IPS DF 6.9 (cell line): ENCODE data around the gene ASTN2.

Experiments used
- DNase-seq: peaks from one replicate; pipeline ENCODE4 v3.0.0-alpha.2; 2013; ENCODE audit warnings: low read depth, low spot score
- H3K27ac ChIP-seq: one replicate; pipeline ENCODE4 v1.5.1; 2013; ENCODE audit warnings: low read length, control low read depth
- H3K27me3 ChIP-seq: 2 replicates; pipeline ENCODE4 v1.6.1; 2013; ENCODE audit warnings: mild to moderate bottlenecking, low read length; ENCODE audit not compliant: control insufficient read depth, insufficient read depth
- H3K36me3 ChIP-seq: 2 replicates; pipeline ENCODE4 v1.6.1; 2013; ENCODE audit warnings: low read length; ENCODE audit not compliant: control insufficient read depth, insufficient read depth
- H3K4me1 ChIP-seq: 2 replicates; pipeline ENCODE4 v1.6.1; 2013; ENCODE audit warnings: low read length; ENCODE audit not compliant: control insufficient read depth, insufficient read depth
- H3K4me3 ChIP-seq: 2 replicates; pipeline ENCODE4 v1.5.1; 2013; ENCODE audit warnings: mild to moderate bottlenecking, low read length
- H3K9me3 ChIP-seq: 2 replicates; pipeline ENCODE4 v1.6.1; 2013; ENCODE audit warnings: low read length, inconsistent platforms; ENCODE audit not compliant: control insufficient read depth, insufficient read depth
- WGBS: extraction: QIAGEN DNeasy Blood & Tissue Kit; methylation state at CpG from one replicate; pipeline ENCODE4 v1.1.7; 2013; ENCODE audit warnings: mixed read lengths, missing lambda C conversion rate; ENCODE audit not compliant: insufficient read length, insufficient coverage; 5-methylcytosine and 5-hydroxymethylcytosine counted together

ASTN2 gene

DNA sequence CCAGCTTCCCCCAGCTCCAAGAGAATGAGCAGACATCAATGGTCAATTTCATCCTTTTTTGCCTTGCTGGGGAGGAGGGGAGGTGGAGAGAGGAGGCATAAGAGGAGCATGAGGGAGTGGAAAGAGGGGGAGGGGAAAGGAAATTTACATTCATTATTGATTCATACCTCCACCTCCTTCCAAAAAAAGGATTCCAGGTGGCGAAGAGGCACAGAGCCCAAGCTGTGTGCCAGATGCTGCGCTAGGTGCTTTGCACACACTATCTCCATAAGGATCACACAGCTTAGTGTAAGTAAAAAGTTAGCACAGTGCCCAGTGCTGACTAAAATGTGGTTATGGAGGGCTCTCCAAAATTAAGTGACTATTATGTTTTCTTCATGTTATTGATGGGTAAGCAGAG lies 11.0 kb downstream of the ASTN2 start:
- no peak overlapping the region for H3K4me3 ChIP-seq

DNA sequence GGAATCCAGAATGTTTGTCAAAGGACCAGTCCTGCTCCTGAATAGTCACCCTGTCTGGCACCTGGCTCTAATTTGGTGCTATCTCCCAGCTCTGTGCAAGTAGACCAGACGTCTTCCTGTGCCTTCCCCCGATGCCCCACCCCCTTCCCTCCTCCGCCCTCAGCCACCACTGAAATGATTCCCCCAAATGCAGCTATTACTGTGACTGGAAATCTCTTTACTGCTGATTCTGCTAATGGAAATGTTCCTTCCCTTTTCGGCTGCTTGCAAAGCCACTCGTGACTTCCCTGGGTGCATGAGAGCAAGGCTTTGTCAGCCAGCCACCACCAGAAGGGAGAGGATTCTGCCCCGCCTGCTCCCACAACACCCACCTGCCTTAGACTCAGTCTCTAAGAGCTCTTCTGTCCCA lies 11.4 kb downstream of the ASTN2 start:
- no peaks in the 10 kb centered on the region for H3K9me3 ChIP-seq
- DNase-seq: no peak
- H3K4me3 ChIP-seq: no peak overlapping the region
- no peaks in the 10 kb centered on the region for H3K36me3 ChIP-seq
- no peak overlapping the region for H3K27ac ChIP-seq
- no CpG with 5 or more reads among the region's 6 CpGs for WGBS
- H3K27me3 ChIP-seq: no peaks in the 10 kb centered on the region
- H3K4me1 ChIP-seq: no peaks in the 10 kb centered on the region; the same call in 1 of the 2 replicates

More for the DNA sequence above, 11.0 kb downstream of the ASTN2 start:
- Histone ChIP-seq H3K36me3 (no peaks in the 10 kb centered on the region), H3K27ac (no peak overlapping the region), H3K27me3 (no peaks in the 10 kb centered on the region), H3K9me3 (no peaks in the 10 kb centered on the region), H3K4me1 (no peaks in the 10 kb centered on the region; the same call in 1 of the 2 replicates)
- WGBS: no CpG with 5 or more reads among the region's 2 CpGs
- DNase-seq: no peak

DNA sequence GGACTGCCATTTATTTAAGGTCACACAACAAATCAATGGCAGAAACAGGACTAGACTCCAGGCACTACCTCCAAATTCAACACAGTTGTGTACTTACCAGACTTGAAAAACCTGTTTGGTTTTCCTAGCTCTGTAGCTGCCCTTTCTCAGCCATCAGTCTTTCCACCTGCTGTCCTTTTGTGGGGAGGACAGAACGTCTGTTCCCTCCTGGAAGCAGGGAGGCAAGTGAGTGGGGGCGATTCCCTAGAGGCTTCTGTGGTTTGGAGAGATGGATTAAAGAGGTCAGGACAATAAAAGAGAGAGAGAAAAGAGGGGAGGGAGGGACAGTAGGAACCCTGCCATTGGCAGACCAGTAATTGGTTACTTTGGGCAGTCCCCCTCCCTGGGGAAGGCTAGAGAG lies 14.7 kb downstream of the ASTN2 start:
- WGBS: no CpG with 5 or more reads among the region's 2 CpGs
- H3K36me3 ChIP-seq: no peaks in the 10 kb centered on the region
- H3K27me3 ChIP-seq: no peaks in the 10 kb centered on the region
- H3K4me3 ChIP-seq: no peak overlapping the region
- DNase-seq: no peak
- no peak overlapping the region for H3K27ac ChIP-seq
- H3K9me3 ChIP-seq: no peaks in the 10 kb centered on the region
- H3K4me1 ChIP-seq: no peaks in the 10 kb centered on the region; the same call in 1 of the 2 replicates

DNA sequence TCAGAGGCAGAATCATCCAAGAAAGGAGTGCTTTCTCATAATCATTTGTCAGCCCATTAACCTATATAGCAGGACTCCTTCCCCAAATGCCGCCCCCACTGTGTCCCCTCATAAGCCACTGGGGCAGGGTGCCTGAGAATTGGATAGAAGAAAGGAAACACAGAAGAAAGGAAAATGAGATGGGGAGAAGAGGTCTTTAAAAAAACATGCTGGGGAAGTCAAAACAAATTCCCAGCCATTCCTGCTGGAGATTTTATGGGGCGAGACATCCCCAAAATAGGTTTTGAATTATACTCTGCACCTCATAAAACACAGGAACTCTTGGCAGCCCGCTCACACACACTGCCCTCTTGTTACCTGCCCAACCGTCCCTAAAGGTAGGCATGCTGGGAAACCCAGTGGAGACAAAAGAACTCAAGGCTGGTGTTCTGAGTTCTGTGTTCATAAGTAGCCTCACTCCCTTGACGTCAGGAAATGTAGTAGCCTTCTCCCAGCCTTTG lies 19.7 kb downstream of the ASTN2 start:
- Histone ChIP-seq H3K27ac (no peak overlapping the region), H3K9me3 (no peaks in the 10 kb centered on the region), H3K4me1 (no peaks in the 10 kb centered on the region; the same call in 1 of the 2 replicates), H3K27me3 (no peaks in the 10 kb centered on the region), H3K4me3 (no peak overlapping the region), H3K36me3 (no peaks in the 10 kb centered on the region)
- DNase-seq: no peak
- WGBS: no CpG with 5 or more reads among the region's 5 CpGs

DNA sequence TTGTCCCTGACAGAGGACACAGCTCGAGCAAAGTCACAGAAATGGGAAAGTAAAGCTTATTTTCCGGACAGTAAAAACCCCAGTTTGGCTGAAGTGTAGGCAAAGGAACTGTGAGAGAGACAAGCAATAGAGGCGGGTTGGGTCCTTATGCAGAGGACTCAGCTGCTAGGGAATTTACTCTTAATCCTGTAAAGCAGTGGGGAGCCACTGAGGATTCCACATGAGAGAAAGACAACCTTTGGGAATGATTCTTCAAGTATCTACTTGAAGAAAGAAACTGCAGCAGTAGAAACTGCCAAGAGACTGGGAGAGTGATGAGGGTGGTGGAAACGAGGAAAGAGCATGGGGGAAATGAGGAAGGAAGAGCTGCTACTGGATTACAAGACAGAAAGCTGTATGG lies 20.2 kb downstream of the ASTN2 start:
- H3K27me3 ChIP-seq: no peaks in the 10 kb centered on the region
- no peak for DNase-seq
- H3K27ac ChIP-seq: no peak overlapping the region
- no peaks in the 10 kb centered on the region; the same call in 1 of the 2 replicates for H3K4me1 ChIP-seq
- WGBS: no CpG with 5 or more reads among the region's 4 CpGs
- no peaks in the 10 kb centered on the region for H3K36me3 ChIP-seq
- no peak overlapping the region for H3K4me3 ChIP-seq
- no peaks in the 10 kb centered on the region for H3K9me3 ChIP-seq

DNA sequence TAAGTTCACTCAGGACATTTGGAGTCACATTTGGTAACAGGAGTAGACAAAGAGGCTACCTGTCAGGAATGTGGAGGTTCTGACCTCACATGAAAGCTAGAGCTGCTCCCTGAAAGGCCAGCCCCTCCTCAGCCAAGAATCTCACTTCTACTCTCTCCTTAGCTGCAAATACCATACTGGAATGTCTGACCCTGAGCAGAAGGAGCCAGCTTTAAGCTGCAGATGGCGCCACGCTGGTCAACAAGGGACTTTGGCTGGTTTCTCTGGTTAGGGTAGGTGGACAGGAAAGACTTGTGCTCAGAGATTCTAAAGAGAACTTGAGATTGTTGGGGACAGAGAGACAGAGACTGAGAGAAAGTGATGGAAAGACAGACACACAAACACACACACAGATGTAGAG lies 21.9 kb downstream of the ASTN2 start:
- H3K27ac ChIP-seq: no peak overlapping the region
- H3K4me1 ChIP-seq: no peaks in the 10 kb centered on the region
- H3K27me3 ChIP-seq: no peaks in the 10 kb centered on the region
- no peaks in the 10 kb centered on the region for H3K9me3 ChIP-seq
- no peak overlapping the region for H3K4me3 ChIP-seq
- no CpG with 5 or more reads among the region's 2 CpGs for WGBS
- H3K36me3 ChIP-seq: no peaks in the 10 kb centered on the region
- no peak for DNase-seq

DNA sequence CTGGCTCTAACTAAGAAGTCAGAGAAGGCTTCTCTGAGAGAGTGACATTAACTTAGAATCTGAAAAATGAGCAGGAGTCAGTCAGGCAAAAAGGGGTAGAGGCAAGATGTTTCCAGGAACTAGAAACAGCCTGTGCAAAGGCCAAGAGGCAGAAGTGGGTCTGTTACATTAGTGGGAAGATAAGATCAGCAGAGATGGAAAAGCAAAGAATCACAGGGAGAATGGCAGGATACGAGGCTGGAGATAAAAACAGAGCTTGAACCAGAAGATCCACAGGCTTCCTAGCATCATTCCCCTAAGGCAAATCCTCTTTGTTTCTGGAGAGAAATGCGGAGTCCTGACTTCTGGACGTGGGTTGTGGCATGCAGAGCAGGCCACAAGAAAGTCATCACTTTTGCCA lies 27.4 kb downstream of the ASTN2 start:
- Histone ChIP-seq H3K27me3 (no peaks in the 10 kb centered on the region), H3K4me3 (no peak overlapping the region), H3K9me3 (no peaks in the 10 kb centered on the region), H3K4me1 (no peaks in the 10 kb centered on the region), H3K27ac (no peak overlapping the region), H3K36me3 (no peaks in the 10 kb centered on the region)
- DNase-seq: no peak
- no CpG with 5 or more reads among the region's 3 CpGs for WGBS

DNA sequence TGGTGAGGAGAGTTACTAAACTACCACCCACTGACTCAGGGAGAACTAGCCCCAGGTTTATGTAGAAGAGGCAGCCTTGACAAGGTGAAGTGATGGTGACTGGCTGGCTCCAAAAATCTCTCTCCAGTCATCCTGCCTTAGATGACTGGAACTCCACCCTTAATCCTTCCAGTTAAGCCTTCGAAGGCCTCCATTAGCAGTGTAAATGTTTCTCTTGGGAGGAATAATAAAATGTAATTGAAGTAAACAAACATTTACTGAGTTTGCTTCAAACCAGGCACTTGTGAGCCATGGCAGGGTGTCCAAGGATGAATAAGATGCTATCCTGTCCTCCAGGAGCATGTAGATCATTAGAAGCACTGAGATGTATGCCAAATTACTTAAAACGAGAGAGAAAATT lies 35.5 kb downstream of the ASTN2 start:
- no peaks in the 10 kb centered on the region for H3K36me3 ChIP-seq
- H3K4me3 ChIP-seq: no peak overlapping the region
- H3K27me3 ChIP-seq: no peaks in the 10 kb centered on the region
- peaks cover 3% of the 10 kb centered on the region; the same call in 1 of the 2 replicates for H3K4me1 ChIP-seq
- no CpG with 5 or more reads among the region's 2 CpGs for WGBS
- H3K9me3 ChIP-seq: no peaks in the 10 kb centered on the region
- DNase-seq: no peak
- H3K27ac ChIP-seq: no peak overlapping the region

DNA sequence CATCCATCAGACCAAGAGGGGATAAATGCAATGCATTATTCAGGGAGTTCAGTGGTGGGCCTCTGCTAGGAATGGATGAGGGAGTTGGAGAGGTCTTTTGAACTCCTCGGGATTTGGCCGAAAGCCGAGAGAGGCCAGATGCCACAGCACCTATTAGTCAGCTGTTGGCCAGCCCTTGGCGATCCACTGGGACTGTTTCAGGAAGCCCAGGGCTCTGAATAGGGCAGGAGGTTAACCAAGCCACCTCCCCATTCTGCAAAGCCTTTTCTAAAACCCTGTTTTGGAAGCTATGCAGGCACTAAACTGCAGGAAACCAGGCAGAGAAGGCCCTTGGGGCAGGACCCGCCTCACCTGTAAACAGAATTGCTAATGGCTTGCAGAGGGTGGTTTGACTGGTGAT lies 37.8 kb downstream of the ASTN2 start:
- no peaks in the 10 kb centered on the region for H3K36me3 ChIP-seq
- no CpG with 5 or more reads among the region's 5 CpGs for WGBS
- no peak overlapping the region for H3K27ac ChIP-seq
- peak; percentile 16 for DNase-seq
- H3K27me3 ChIP-seq: no peaks in the 10 kb centered on the region
- no peak overlapping the region for H3K4me3 ChIP-seq
- no peaks in the 10 kb centered on the region for H3K9me3 ChIP-seq
- H3K4me1 ChIP-seq: peaks cover 3% of the 10 kb centered on the region; the same call in 1 of the 2 replicates

DNA sequence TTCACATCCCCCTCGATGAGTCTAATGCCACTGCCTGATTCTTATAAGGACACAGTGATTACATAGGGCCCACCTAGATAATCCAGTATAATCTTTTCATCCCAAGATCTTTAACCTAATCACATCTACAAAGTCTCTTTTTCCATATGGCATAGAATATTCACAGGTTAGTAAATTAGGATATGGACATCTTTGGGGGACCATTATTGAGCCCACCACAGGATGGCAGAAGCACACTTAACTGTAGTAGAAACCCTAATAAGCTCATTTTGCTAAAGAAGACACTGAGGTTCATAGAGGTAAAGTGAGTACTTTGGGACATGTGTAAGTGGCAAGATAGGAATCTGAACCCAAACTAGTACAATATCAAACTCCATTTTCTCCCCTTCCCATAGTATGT lies 38.9 kb downstream of the ASTN2 start:
- no peaks in the 10 kb centered on the region for H3K36me3 ChIP-seq
- no peaks in the 10 kb centered on the region for H3K27me3 ChIP-seq
- no peak for DNase-seq
- no peaks in the 10 kb centered on the region for H3K9me3 ChIP-seq
- WGBS: no CpG with 5 or more reads among the region's 1 CpG
- no peak overlapping the region for H3K27ac ChIP-seq
- peaks cover 3% of the 10 kb centered on the region; the same call in 1 of the 2 replicates for H3K4me1 ChIP-seq
- H3K4me3 ChIP-seq: no peak overlapping the region

DNA sequence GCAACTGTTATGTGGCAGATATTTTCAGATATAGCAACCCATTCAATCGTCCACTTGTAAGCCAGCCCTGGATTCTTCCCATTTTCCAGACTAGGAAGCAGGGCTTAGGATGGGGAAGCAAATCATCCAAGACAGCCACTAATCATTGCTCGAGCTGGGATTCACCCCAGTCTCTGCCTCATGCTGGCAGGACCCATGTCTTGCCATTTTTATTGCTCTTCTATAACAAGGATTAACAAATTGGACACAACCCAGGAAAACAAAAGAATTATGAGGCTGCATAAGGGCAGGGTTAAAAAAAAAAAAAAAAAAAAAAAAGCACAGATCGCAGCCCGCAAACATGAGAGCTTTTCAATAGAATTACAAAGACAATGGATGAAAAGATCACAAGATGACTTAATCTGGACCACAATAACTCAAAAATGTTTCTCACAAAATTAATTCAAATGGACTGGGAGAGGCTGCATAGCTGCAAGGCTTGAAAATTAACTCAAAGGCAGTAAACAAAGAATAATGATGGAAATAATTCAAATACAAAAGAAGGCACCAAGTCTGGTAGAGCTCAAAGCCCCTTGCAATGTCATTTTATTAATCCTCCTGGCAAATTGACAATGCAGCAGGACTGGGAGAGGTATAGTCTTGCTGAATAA lies 40.7 kb downstream of the ASTN2 start:
- Histone ChIP-seq H3K9me3 (no peaks in the 10 kb centered on the region), H3K27me3 (no peaks in the 10 kb centered on the region), H3K4me3 (no peak overlapping the region), H3K4me1 (peaks cover 4% of the 10 kb centered on the region), H3K36me3 (no peaks in the 10 kb centered on the region), H3K27ac (no peak overlapping the region)
- no CpG with 5 or more reads among the region's 4 CpGs for WGBS
- no peak for DNase-seq
